Activated naive CD8-positive, alpha-beta T cell (primary cell): Measurements from ENCODE around the gene ABHD12.

Experiments used
- H3K27ac Mint-ChIP-seq: one replicate; pipeline ENCODE4 v1.8.0; 2021; ENCODE audit warnings: mixed read lengths
- H3K27me3 Mint-ChIP-seq: one replicate; pipeline ENCODE4 v1.8.0; 2021; ENCODE audit warnings: mixed read lengths
- H3K36me3 Mint-ChIP-seq: one replicate; pipeline ENCODE4 v1.8.0; 2021; ENCODE audit warnings: mixed read lengths
- H3K4me1 Mint-ChIP-seq: one replicate; pipeline ENCODE4 v1.8.0; 2021; ENCODE audit warnings: low read depth, mixed read lengths
- H3K4me3 Mint-ChIP-seq: one replicate; pipeline ENCODE4 v1.8.0; 2021; ENCODE audit warnings: mild to moderate bottlenecking, mixed read lengths
- H3K9me3 Mint-ChIP-seq: one replicate; pipeline ENCODE4 v1.8.0; 2021; ENCODE audit warnings: low read depth, mixed read lengths

ABHD12 gene

GRCh38 chr20:25289886-25290597 is 100.6 kb downstream of the ABHD12 start:
- peaks cover 4% of the 10 kb centered on the region for H3K36me3 Mint-ChIP-seq
- H3K4me1 Mint-ChIP-seq: no peaks in the 10 kb centered on the region
- no peak overlapping the region for H3K27ac Mint-ChIP-seq
- H3K9me3 Mint-ChIP-seq: no peaks in the 10 kb centered on the region
- no peaks in the 10 kb centered on the region for H3K27me3 Mint-ChIP-seq
- no peak overlapping the region for H3K4me3 Mint-ChIP-seq

- Mint-ChIP-seq H3K27me3 (no peaks in the 10 kb centered on the region), H3K36me3 (peaks cover 4% of the 10 kb centered on the region), H3K4me3 (no peak overlapping the region), H3K9me3 (no peaks in the 10 kb centered on the region), H3K4me1 (no peaks in the 10 kb centered on the region), H3K27ac (no peak overlapping the region)
Measured at GRCh38 chr20:25288291-25289181, 102.1 kb downstream of the ABHD12 start.

GRCh38 chr20:25287631-25288290 is 102.9 kb downstream of the ABHD12 start:
- Mint-ChIP-seq H3K9me3 (no peaks in the 10 kb centered on the region), H3K4me3 (no peak overlapping the region), H3K27me3 (no peaks in the 10 kb centered on the region), H3K27ac (peak overlapping the region; percentile 50), H3K36me3 (peaks cover 4% of the 10 kb centered on the region), H3K4me1 (no peaks in the 10 kb centered on the region)

- H3K27me3 Mint-ChIP-seq: no peaks in the 10 kb centered on the region
- H3K36me3 Mint-ChIP-seq: peaks cover 4% of the 10 kb centered on the region
- H3K4me1 Mint-ChIP-seq: peaks cover 3% of the 10 kb centered on the region
- H3K9me3 Mint-ChIP-seq: no peaks in the 10 kb centered on the region
- no peak overlapping the region for H3K4me3 Mint-ChIP-seq
- no peak overlapping the region for H3K27ac Mint-ChIP-seq
Measured at GRCh38 chr20:25286917-25287316, 103.7 kb downstream of the ABHD12 start.

- no peaks in the 10 kb centered on the region for H3K9me3 Mint-ChIP-seq
- H3K4me1 Mint-ChIP-seq: peaks cover 5% of the 10 kb centered on the region
- H3K27ac Mint-ChIP-seq: no peak overlapping the region
- no peaks in the 10 kb centered on the region for H3K27me3 Mint-ChIP-seq
- H3K4me3 Mint-ChIP-seq: no peak overlapping the region
- H3K36me3 Mint-ChIP-seq: peaks cover 4% of the 10 kb centered on the region
Measured at GRCh38 chr20:25285856-25286798, 104.5 kb downstream of the ABHD12 start.

GRCh38 chr20:25285091-25285647 is 105.5 kb downstream of the ABHD12 start:
- Mint-ChIP-seq H3K36me3 (peaks cover 4% of the 10 kb centered on the region), H3K27me3 (no peaks in the 10 kb centered on the region), H3K27ac (no peak overlapping the region), H3K9me3 (no peaks in the 10 kb centered on the region), H3K4me1 (peaks cover 5% of the 10 kb centered on the region), H3K4me3 (no peak overlapping the region)

- Mint-ChIP-seq H3K27ac (no peak overlapping the region), H3K36me3 (peaks cover 4% of the 10 kb centered on the region), H3K4me3 (no peak overlapping the region), H3K9me3 (no peaks in the 10 kb centered on the region), H3K27me3 (no peaks in the 10 kb centered on the region), H3K4me1 (peaks cover 5% of the 10 kb centered on the region)
Measured at GRCh38 chr20:25284131-25284601, 106.5 kb downstream of the ABHD12 start.

- Mint-ChIP-seq H3K4me1 (peaks cover 5% of the 10 kb centered on the region), H3K27me3 (no peaks in the 10 kb centered on the region), H3K9me3 (no peaks in the 10 kb centered on the region), H3K36me3 (peaks cover 4% of the 10 kb centered on the region), H3K27ac (no peak overlapping the region), H3K4me3 (no peak overlapping the region)
Measured at GRCh38 chr20:25283221-25283951, 107.2 kb downstream of the ABHD12 start.

- no peak overlapping the region for H3K4me3 Mint-ChIP-seq
- H3K4me1 Mint-ChIP-seq: peaks cover 5% of the 10 kb centered on the region
- H3K9me3 Mint-ChIP-seq: no peaks in the 10 kb centered on the region
- H3K27me3 Mint-ChIP-seq: no peaks in the 10 kb centered on the region
- H3K36me3 Mint-ChIP-seq: peaks cover 4% of the 10 kb centered on the region
- H3K27ac Mint-ChIP-seq: peak overlapping the region; percentile 75
Measured at GRCh38 chr20:25282796-25283195, 107.8 kb downstream of the ABHD12 start.

GRCh38 chr20:25282034-25282781 is 108.4 kb downstream of the ABHD12 start:
- peaks cover 5% of the 10 kb centered on the region for H3K4me1 Mint-ChIP-seq
- H3K27ac Mint-ChIP-seq: peak overlapping the region; percentile 75
- no peaks in the 10 kb centered on the region for H3K9me3 Mint-ChIP-seq
- no peak overlapping the region for H3K4me3 Mint-ChIP-seq
- no peaks in the 10 kb centered on the region for H3K27me3 Mint-ChIP-seq
- H3K36me3 Mint-ChIP-seq: peaks cover 4% of the 10 kb centered on the region

GRCh38 chr20:25281541-25281991 is 109.1 kb downstream of the ABHD12 start:
- Mint-ChIP-seq H3K9me3 (no peaks in the 10 kb centered on the region), H3K36me3 (peaks cover 4% of the 10 kb centered on the region), H3K27me3 (no peaks in the 10 kb centered on the region), H3K4me3 (no peak overlapping the region), H3K27ac (no peak overlapping the region), H3K4me1 (peaks cover 5% of the 10 kb centered on the region)

GRCh38 chr20:25280574-25281535 is 109.8 kb downstream of the ABHD12 start:
- Mint-ChIP-seq H3K4me1 (peaks cover 5% of the 10 kb centered on the region), H3K9me3 (no peaks in the 10 kb centered on the region), H3K27ac (no peak overlapping the region), H3K27me3 (no peaks in the 10 kb centered on the region), H3K4me3 (no peak overlapping the region), H3K36me3 (peaks cover 4% of the 10 kb centered on the region)
